ENCODE measurements around the gene EPHA1.
A peak's percentile ranks its signal among the peaks of the same experiment; 100 is the strongest.

EPHA1 gene

GRCh38 chr7:143376396-143376795, 32.3 kb downstream of the EPHA1 start:
- Histone ChIP-seq H3K9me3 (ENCODE audit: control insufficient read depth in 1 of 2, low read length in 2 of 2) (no peaks in the 10 kb centered on the region), H3K27ac (ENCODE audit: low read length) (no peak overlapping the region), H3K4me1 (ENCODE audit: control insufficient read depth in 1 of 2, insufficient read depth in 2 of 2, low read length in 2 of 2) (peaks cover 9 to 12% of the 10 kb centered on the region in 2 donors), H3K27me3 (ENCODE audit: low read depth, low read length) (no peaks in the 10 kb centered on the region), H3K36me3 (ENCODE audit: control insufficient read depth in 1 of 2, insufficient read depth in 2 of 2, low read length in 2 of 2) (peaks cover 0 to 7% of the 10 kb centered on the region in 2 donors), H3K4me3 (ENCODE audit: low read depth in 1 of 2, low read length in 2 of 2) (no peak overlapping the region)

- Histone ChIP-seq H3K36me3 (ENCODE audit: control insufficient read depth in 1 of 2, insufficient read depth in 2 of 2, low read length in 2 of 2) (peaks cover 0 to 4% of the 10 kb centered on the region in 2 donors), H3K27me3 (ENCODE audit: low read depth, low read length) (no peaks in the 10 kb centered on the region), H3K9me3 (ENCODE audit: control insufficient read depth in 1 of 2, low read length in 2 of 2) (no peaks in the 10 kb centered on the region), H3K4me1 (ENCODE audit: control insufficient read depth in 1 of 2, insufficient read depth in 2 of 2, low read length in 2 of 2) (peaks cover 9 to 12% of the 10 kb centered on the region in 2 donors), H3K4me3 (ENCODE audit: low read depth in 1 of 2, low read length in 2 of 2) (no peak overlapping the region), H3K27ac (ENCODE audit: low read length) (peak overlapping the region; percentile 1)
These were observed 33.2 kb downstream of the EPHA1 start for GRCh38 chr7:143375298-143376034.

- Histone ChIP-seq H3K36me3 (ENCODE audit: control insufficient read depth in 1 of 2, insufficient read depth in 2 of 2, low read length in 2 of 2) (no peaks in the 10 kb centered on the region), H3K27ac (ENCODE audit: low read length) (no peak overlapping the region), H3K4me3 (ENCODE audit: low read depth in 1 of 2, low read length in 2 of 2) (no peak overlapping the region), H3K27me3 (ENCODE audit: low read depth, low read length) (no peaks in the 10 kb centered on the region), H3K4me1 (ENCODE audit: control insufficient read depth in 1 of 2, insufficient read depth in 2 of 2, low read length in 2 of 2) (peaks cover 6 to 8% of the 10 kb centered on the region in 2 donors), H3K9me3 (ENCODE audit: control insufficient read depth in 1 of 2, low read length in 2 of 2) (no peaks in the 10 kb centered on the region)
These were observed 34.1 kb downstream of the EPHA1 start for GRCh38 chr7:143374561-143374960.

GRCh38 chr7:143373255-143373794, 35.3 kb downstream of the EPHA1 start:
- H3K4me1 ChIP-seq (ENCODE audit: control insufficient read depth in 1 of 2, insufficient read depth in 2 of 2, low read length in 2 of 2): no peaks in the 10 kb centered on the region
- H3K27ac ChIP-seq (ENCODE audit: low read length): no peak overlapping the region
- H3K27me3 ChIP-seq (ENCODE audit: low read depth, low read length): no peaks in the 10 kb centered on the region
- no peaks in the 10 kb centered on the region for H3K9me3 ChIP-seq (ENCODE audit: control insufficient read depth in 1 of 2, low read length in 2 of 2)
- no peak overlapping the region for H3K4me3 ChIP-seq (ENCODE audit: low read depth in 1 of 2, low read length in 2 of 2)
- H3K36me3 ChIP-seq (ENCODE audit: control insufficient read depth in 1 of 2, insufficient read depth in 2 of 2, low read length in 2 of 2): no peaks in the 10 kb centered on the region

GRCh38 chr7:143372070-143372469, 36.6 kb downstream of the EPHA1 start:
- Histone ChIP-seq H3K27me3 (ENCODE audit: low read depth, low read length) (no peaks in the 10 kb centered on the region), H3K27ac (ENCODE audit: low read length) (no peak overlapping the region), H3K9me3 (ENCODE audit: control insufficient read depth in 1 of 2, low read length in 2 of 2) (no peaks in the 10 kb centered on the region), H3K36me3 (ENCODE audit: control insufficient read depth in 1 of 2, insufficient read depth in 2 of 2, low read length in 2 of 2) (no peaks in the 10 kb centered on the region), H3K4me1 (ENCODE audit: control insufficient read depth in 1 of 2, insufficient read depth in 2 of 2, low read length in 2 of 2) (no peaks in the 10 kb centered on the region), H3K4me3 (ENCODE audit: low read depth in 1 of 2, low read length in 2 of 2) (no peak overlapping the region)

GRCh38 chr7:143369678-143370651, 38.7 kb downstream of the EPHA1 start:
- Histone ChIP-seq H3K9me3 (ENCODE audit: control insufficient read depth in 1 of 2, low read length in 2 of 2) (no peaks in the 10 kb centered on the region), H3K4me3 (ENCODE audit: low read depth in 1 of 2, low read length in 2 of 2) (no peak overlapping the region), H3K4me1 (ENCODE audit: control insufficient read depth in 1 of 2, insufficient read depth in 2 of 2, low read length in 2 of 2) (no peaks in the 10 kb centered on the region), H3K36me3 (ENCODE audit: control insufficient read depth in 1 of 2, insufficient read depth in 2 of 2, low read length in 2 of 2) (no peaks in the 10 kb centered on the region), H3K27ac (ENCODE audit: low read length) (no peak overlapping the region), H3K27me3 (ENCODE audit: low read depth, low read length) (no peaks in the 10 kb centered on the region)

GRCh38 chr7:143368387-143368786, 40.3 kb downstream of the EPHA1 start:
- Histone ChIP-seq H3K36me3 (ENCODE audit: control insufficient read depth in 1 of 2, insufficient read depth in 2 of 2, low read length in 2 of 2) (no peaks in the 10 kb centered on the region), H3K4me3 (ENCODE audit: low read depth in 1 of 2, low read length in 2 of 2) (no peak overlapping the region), H3K4me1 (ENCODE audit: control insufficient read depth in 1 of 2, insufficient read depth in 2 of 2, low read length in 2 of 2) (no peaks in the 10 kb centered on the region), H3K27ac (ENCODE audit: low read length) (peak overlapping the region; percentile 32), H3K9me3 (ENCODE audit: control insufficient read depth in 1 of 2, low read length in 2 of 2) (no peaks in the 10 kb centered on the region), H3K27me3 (ENCODE audit: low read depth, low read length) (peaks cover 5% of the 10 kb centered on the region)

GRCh38 chr7:143367972-143368371, 40.7 kb downstream of the EPHA1 start:
- no peaks in the 10 kb centered on the region for H3K9me3 ChIP-seq (ENCODE audit: control insufficient read depth in 1 of 2, low read length in 2 of 2)
- H3K27ac ChIP-seq (ENCODE audit: low read length): peak overlapping the region; percentile 32
- H3K4me3 ChIP-seq (ENCODE audit: low read depth in 1 of 2, low read length in 2 of 2): no peak overlapping the region
- H3K27me3 ChIP-seq (ENCODE audit: low read depth, low read length): peaks cover 9% of the 10 kb centered on the region
- no peaks in the 10 kb centered on the region for H3K4me1 ChIP-seq (ENCODE audit: control insufficient read depth in 1 of 2, insufficient read depth in 2 of 2, low read length in 2 of 2)
- no peaks in the 10 kb centered on the region for H3K36me3 ChIP-seq (ENCODE audit: control insufficient read depth in 1 of 2, insufficient read depth in 2 of 2, low read length in 2 of 2)

- H3K4me1 ChIP-seq (ENCODE audit: control insufficient read depth in 1 of 2, insufficient read depth in 2 of 2, low read length in 2 of 2): peaks cover 0 to 12% of the 10 kb centered on the region in 2 donors
- no peak overlapping the region for H3K27ac ChIP-seq (ENCODE audit: low read length)
- peak overlapping the region; percentile 1 to 42 for H3K4me3 ChIP-seq (ENCODE audit: low read depth in 1 of 2, low read length in 2 of 2)
- no peaks in the 10 kb centered on the region for H3K9me3 ChIP-seq (ENCODE audit: control insufficient read depth in 1 of 2, low read length in 2 of 2)
- H3K27me3 ChIP-seq (ENCODE audit: low read depth, low read length): peaks cover 15% of the 10 kb centered on the region
- H3K36me3 ChIP-seq (ENCODE audit: control insufficient read depth in 1 of 2, insufficient read depth in 2 of 2, low read length in 2 of 2): no peaks in the 10 kb centered on the region
These were observed 45.4 kb downstream of the EPHA1 start for GRCh38 chr7:143363016-143363937.

- Histone ChIP-seq H3K27me3 (ENCODE audit: low read depth, low read length) (peaks cover 15% of the 10 kb centered on the region), H3K4me3 (ENCODE audit: low read depth in 1 of 2, low read length in 2 of 2) (peak within 1 kb of the TSS; percentile 44 to 77), H3K9me3 (ENCODE audit: control insufficient read depth in 1 of 2, low read length in 2 of 2) (no peaks in the 10 kb centered on the region), H3K36me3 (ENCODE audit: control insufficient read depth in 1 of 2, insufficient read depth in 2 of 2, low read length in 2 of 2) (no peaks in the 10 kb centered on the region), H3K27ac (ENCODE audit: low read length) (no peak within 1 kb of the TSS), H3K4me1 (ENCODE audit: control insufficient read depth in 1 of 2, insufficient read depth in 2 of 2, low read length in 2 of 2) (peaks cover 0 to 12% of the 10 kb centered on the region in 2 donors)
These were observed 46.3 kb downstream of the EPHA1 start, which contains the start of gene FAM131B for GRCh38 chr7:143362131-143363015. TSS of gene FAM131B (minus strand) at chr7:143362713. CDS start at chr7:143362603, 110 bp downstream.

All from muscle layer of duodenum (tissue), 2 donors.